Right ventricle myocardium inferior (tissue), 1 donor: ENCODE data around the gene LCA5L. TPM values are rescaled to one million over a fixed set of nuclear protein-coding genes. Genes with fewer than 3 reads are reported as not detected.
"Not testable (repeated sequence)": the region's sequence is repeated elsewhere in the genome, so short reads cannot be mapped to it uniquely, and the experiment has no call there.

Experiments
- ATAC-seq: fragments of 200-7000 bp; cut with Tn5 transposase; one replicate; pipeline ENCODE4 v1.9.1; 2020; ENCODE audit warnings: mild to moderate bottlenecking, moderate library complexity
- DNase-seq: peaks from one replicate; pipeline ENCODE4 v3.0.0; 2021; ENCODE audit errors: missing footprints
- intact Hi-C: fragments of 100-400 bp; cut with DNase I; formaldehyde crosslinking; loops from one replicate; pipeline ENCODE4 v1.11.0; 2022
- microRNA-seq: library from miRNA; unstranded; fragments of <30 nt; microRNA quantifications from one replicate; pipeline ENCODE4 v1.2.0, GENCODE V29; 2020
- total RNA-seq: library from RNA; stranded (reverse); fragmentation: NEBNext Ultra II Directional; extraction: Animal tissue kit (Norgen Biotek cat#: 25700); gene quantifications from one replicate; pipeline ENCODE4 v1.2.1, GENCODE V29; 2021
- donor health status: DM: no; HTN: yes; CAD: no; lungs with severe emphysema.

Gene LCA5L
- total RNA-seq, 1 donor from 2014 or later = 0.46 TPM

- intact Hi-C loops = no loop called here
- ATAC-seq (no peak), DNase-seq (no peak)
Observed at GRCh38 chr21:39373634-39374033, 71.9 kb downstream of the LCA5L start.

DNA sequence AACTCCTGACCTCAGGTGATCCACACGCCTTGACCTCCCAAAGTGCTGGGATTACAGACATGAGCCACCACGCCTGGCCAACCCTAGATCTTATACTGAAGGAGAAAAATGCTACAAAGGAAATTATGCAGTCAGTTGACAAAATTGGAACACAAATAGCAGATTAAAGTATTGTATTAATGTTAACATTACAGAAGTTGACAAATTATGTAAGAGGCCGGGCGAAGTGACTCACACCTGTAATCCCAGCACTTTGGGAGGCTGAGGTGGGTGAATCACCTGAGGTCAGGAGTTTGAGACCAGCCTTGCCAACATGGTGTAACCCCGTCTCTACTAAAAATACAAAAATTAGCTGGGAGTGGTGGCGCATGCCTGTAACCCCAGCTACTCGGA, 75.7 kb downstream of the LCA5L start:
- ATAC-seq, intact Hi-C loops, DNase-seq: not testable (repeated sequence)

DNA sequence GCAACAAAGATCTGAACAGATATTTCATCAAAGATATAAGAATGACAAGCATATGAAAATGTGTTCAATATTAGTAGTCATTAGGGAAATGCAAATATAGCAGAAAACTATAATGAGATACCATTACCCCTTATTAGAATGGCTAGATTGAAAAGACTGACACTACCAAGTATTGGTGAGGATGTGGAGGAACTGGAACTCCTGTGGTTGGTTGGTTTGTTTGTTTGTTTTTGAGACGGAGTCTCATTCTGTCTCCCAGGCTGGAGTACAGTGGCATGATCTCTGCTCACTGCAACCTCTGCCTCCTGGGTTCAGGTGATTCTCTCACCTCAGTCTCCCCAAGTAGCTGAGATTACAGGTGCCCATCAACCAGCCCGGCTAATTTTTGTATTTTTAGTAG, 77.8 kb downstream of the LCA5L start:
- ATAC-seq (no peak), DNase-seq (no peak)
- intact Hi-C loops = no loop called here

GRCh38 chr21:39366563-39366962, 79.0 kb downstream of the LCA5L start:
- ATAC-seq = no peak
- intact Hi-C loops = no loop called here
- no peak for DNase-seq

- intact Hi-C loops = no loop called here
- ATAC-seq (no peak), DNase-seq (no peak)
Observed at GRCh38 chr21:39364949-39365348, 80.6 kb downstream of the LCA5L start.

- no peak for DNase-seq
- intact Hi-C loops = no loop called here
- ATAC-seq = no peak
Observed at GRCh38 chr21:39363607-39364555, 81.7 kb downstream of the LCA5L start.

DNA sequence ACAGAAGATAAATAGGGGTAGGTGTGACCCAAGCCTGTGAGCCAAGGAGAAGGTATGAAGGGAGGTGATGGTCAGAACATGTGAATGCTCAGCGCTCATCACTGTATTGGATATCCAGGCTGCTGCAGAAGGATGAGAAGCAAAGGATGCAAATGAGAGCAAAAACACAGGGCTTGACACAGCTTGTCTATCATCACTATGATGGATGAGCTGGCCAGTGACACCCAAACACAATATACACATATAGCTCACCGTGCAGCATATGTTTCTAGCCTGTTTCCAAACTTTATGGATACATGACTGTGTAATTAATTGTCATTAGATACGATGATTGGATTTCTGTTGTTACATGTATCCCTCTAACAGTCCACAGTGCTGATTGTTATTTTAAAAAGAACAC, 82.8 kb downstream of the LCA5L start:
- ATAC-seq = no peak
- intact Hi-C loops = no loop called here
- no peak for DNase-seq

- ATAC-seq (no peak), DNase-seq (no peak)
- intact Hi-C loops = no loop called here
Observed at GRCh38 chr21:39359382-39359781, 86.2 kb downstream of the LCA5L start.

Small RNAs within 50 kb of the gene (microRNA-seq; reads per million reads assigned to microRNA genes)
- not detected for gene MIR6508

Other genes with a start within 250 kb of the LCA5L start
- gene BRWD1, start 132.1 kb downstream of the LCA5L start, total RNA-seq = 29.1 TPM
- 69.1 TPM for gene HMGN1, start 96.7 kb downstream of the LCA5L start, total RNA-seq
- gene SH3BGR, start 6.2 kb upstream of the LCA5L start, total RNA-seq = 159 TPM
- gene B3GALT5, start 167.2 kb upstream of the LCA5L start, total RNA-seq = 0.16 TPM